ENCODE measurements around the gene CHGA. TPM values are rescaled to one million over a fixed set of nuclear protein-coding genes. Genes with fewer than 3 reads are reported as not detected.

The CHGA gene
- total and polyA plus RNA-seq, 7 donors = 0.99 to 55.4 (median 5.0) TPM

DNA sequence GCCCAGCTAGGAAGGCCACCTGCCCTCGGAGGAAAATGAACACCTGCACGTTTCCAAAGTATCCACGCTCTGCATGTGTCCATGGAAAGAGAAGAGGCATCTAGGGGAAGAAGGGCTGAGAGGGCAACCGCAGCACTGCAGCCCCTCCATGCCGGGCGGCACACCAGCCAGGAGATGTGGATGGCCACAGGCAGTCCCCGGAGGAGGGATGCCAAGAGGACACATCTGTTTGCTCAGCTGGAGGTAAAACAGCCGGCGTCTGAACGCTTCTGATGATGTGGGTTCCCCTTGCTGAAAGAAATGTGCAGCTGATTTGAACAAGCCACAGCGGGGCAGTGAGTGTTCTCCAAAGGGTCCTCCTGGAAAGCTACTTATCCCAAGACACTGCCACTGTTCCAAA, 34.0 kb downstream of the CHGA start:
- DNase-seq = no peak
- Histone ChIP-seq H3K4me1 (peaks cover 0 to 18% (median 4%) of the 10 kb centered on the region in 4 donors), H3K9me3 (no peaks in the 10 kb centered on the region), H3K27ac (no peak overlapping the region), H3K27me3 (no peaks in the 10 kb centered on the region), H3K36me3 (peaks cover 14 to 52% (median 20%) of the 10 kb centered on the region in 4 donors), H3K4me3 (no peak overlapping the region)
- intact Hi-C loops (cut with DNase I) = no loop called here
- 85 to 87% methylated on average over 11 of the region's 11 CpGs for WGBS, 2 donors
- TF ChIP-seq POLR2AphosphoS5 (IDR thresholded peaks at IDR 0.05) = no peak
- no peak for TF ChIP-seq CTCF (IDR thresholded peaks at IDR 0.05)
- no peak for TF ChIP-seq POLR2A (IDR thresholded peaks at IDR 0.05)
- TF ChIP-seq EP300 (IDR thresholded peaks at IDR 0.05) = no peak

DNA sequence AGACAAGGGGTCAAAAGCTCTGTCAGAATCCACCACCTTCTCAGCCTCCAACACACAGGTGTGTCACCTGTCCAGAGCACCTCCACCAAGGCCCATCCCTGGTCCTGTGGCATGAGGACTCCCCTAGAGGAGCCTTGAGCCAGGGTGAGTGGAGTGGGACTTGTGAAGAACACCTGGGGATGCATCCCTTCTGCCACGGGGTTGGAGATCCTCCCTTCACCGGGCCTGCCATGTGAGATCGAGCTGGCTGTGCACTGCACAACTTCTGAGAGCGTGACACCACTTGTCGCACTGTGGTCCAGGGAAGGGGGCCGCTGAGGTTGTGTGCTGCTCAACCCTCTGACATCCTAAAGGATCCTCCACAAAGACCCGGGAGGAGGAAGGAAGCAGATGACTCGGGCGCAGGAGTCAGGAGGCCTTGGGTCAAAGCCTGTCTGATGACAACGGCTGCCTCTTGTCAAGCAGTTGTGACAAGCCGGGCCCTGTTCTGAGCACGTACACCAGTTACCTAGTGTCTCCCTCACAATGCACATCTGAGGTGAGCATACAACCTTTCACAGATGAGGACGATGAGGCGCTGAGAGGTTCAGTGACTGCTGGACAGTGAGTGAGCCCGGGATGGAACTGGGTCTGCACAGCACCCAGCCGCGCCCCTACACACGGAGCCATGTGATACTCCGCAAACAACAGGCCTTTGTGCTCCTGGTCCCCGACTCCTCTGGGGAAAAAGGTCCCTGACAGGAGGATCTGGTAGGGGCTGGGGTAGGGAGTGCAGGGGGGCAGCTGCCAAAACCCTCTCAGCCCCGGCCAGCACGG, 35.6 kb downstream of the CHGA start:
- no peaks in the 10 kb centered on the region for H3K9me3 ChIP-seq
- H3K27ac ChIP-seq = peak overlapping the region in 3 of 4 donors; percentile 17 to 34 (median 32)
- H3K27me3 ChIP-seq = no peaks in the 10 kb centered on the region
- WGBS, 2 donors = 87 to 91% methylated on average over 22 of the region's 22 CpGs
- H3K4me3 ChIP-seq = no peak overlapping the region
- H3K36me3 ChIP-seq = peaks cover 17 to 55% (median 20%) of the 10 kb centered on the region in 4 donors
- H3K4me1 ChIP-seq = peaks cover 0 to 29% (median 12%) of the 10 kb centered on the region in 4 donors
- no peak for DNase-seq
- TF ChIP-seq CTCF (IDR thresholded peaks at IDR 0.05) = no peak
- intact Hi-C loops (cut with DNase I) = no loop called here

DNA sequence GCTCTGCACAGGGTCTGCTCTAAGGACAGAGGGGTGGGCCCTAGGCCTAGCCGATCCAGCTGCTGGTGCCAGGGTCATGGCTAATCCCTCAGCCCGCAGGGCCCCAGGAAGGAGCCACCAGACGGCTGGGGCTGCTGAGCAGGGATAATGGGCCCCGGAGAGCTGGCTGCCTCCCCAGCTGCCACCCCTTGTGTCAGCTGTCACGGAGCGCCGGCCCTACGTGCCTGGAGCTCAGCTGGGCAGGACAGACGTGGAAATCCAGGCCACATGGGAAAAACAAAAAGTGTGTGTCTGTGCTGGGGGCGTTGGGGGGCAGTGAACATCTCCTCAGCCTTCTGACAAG, 36.2 kb downstream of the CHGA start:
- Histone ChIP-seq H3K27ac (peak overlapping the region in 3 of 4 donors; percentile 17 to 34 (median 32)), H3K4me1 (peaks cover 0 to 34% (median 18%) of the 10 kb centered on the region in 4 donors), H3K9me3 (no peaks in the 10 kb centered on the region), H3K27me3 (no peaks in the 10 kb centered on the region), H3K4me3 (no peak overlapping the region), H3K36me3 (peaks cover 17 to 54% (median 20%) of the 10 kb centered on the region in 4 donors)
- TF ChIP-seq CTCF (IDR thresholded peaks at IDR 0.05) (no peak), POLR2AphosphoS5 (IDR thresholded peaks at IDR 0.05) (no peak), POLR2A (IDR thresholded peaks at IDR 0.05) (no peak), EP300 (IDR thresholded peaks at IDR 0.05) (no peak)
- intact Hi-C loops (cut with DNase I) = no loop called here
- DNase-seq = no peak
- 85 to 91% methylated on average over 10 of the region's 10 CpGs for WGBS, 2 donors

DNA sequence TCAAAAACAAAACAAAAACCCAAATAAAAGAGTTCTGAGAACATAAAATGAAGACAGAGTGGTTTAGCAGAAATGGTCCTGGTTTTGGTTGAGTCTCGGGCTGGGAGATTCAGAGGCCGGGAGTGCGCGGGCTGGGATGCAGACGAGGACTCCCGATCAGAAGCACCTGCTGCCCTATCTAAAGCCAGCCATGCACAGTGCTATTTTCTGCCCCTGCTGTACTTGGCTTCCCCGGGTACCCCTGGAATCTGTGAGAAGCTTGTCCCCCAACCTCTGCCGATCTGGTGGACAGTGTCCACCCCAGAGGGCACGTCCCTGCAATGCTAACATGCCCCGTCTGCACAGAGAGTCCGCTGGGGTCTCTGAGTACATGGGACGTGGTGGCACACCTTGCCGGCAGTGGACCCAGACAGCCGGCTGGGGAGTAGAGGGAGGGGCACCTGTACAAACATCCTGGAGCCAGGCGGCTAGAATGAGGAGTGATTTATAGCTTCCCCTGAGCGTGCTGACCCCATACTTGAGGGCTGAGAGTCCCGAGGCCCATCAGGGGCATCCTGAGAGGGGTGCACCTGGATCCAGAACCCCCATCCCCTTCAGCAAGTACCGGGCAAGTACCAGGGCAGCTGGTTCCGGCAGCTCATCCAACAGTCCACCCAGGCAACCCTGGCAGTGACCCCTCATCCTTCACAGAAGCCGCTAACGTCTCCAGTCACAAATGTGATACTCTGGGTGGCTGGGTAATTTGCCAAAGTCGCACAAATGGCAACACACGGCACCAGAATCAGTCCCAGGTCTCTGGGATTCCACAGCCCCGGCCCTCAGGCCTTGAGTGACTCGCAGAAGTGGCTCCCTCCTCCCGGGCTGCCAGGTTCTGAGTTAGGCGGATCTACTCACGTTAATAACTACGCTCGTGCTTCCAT, 37.1 kb downstream of the CHGA start:
- intact Hi-C loops (cut with DNase I) = no loop called here
- DNase-seq = no peak
- TF ChIP-seq POLR2AphosphoS5 (IDR thresholded peaks at IDR 0.05) (no peak), EP300 (IDR thresholded peaks at IDR 0.05) (no peak)
- Histone ChIP-seq H3K36me3 (peaks cover 17 to 47% (median 20%) of the 10 kb centered on the region in 4 donors), H3K27me3 (no peaks in the 10 kb centered on the region), H3K27ac (peak overlapping the region in 2 of 4 donors; percentile 22 to 34), H3K4me3 (no peak overlapping the region), H3K4me1 (peaks cover 0 to 43% (median 27%) of the 10 kb centered on the region in 4 donors), H3K9me3 (no peaks in the 10 kb centered on the region)
- 83 to 88% methylated on average over 30 of the region's 30 CpGs for WGBS, 2 donors
